HG03521 (cell line): ENCODE measurements around the gene ITPR2.
"Not testable (repeated sequence)": the region's sequence is repeated elsewhere in the genome, so short reads cannot be mapped to it uniquely, and the experiment has no call there.

Experiments
- ATAC-seq: cut with Tn5 transposase; IDR thresholded peaks from one replicate; pipeline ENCODE4 v1.9.1; 2021; ENCODE audit warnings: mild to moderate bottlenecking, moderate library complexity; ENCODE audit not compliant: unreplicated experiment

Gene ITPR2

GRCh38 chr12:26680727-26681455 is 152.1 kb downstream of the ITPR2 start:
- ATAC-seq, result no peak

- no peak for ATAC-seq
These were observed 154.0 kb downstream of the ITPR2 start for GRCh38 chr12:26678697-26679660.

GRCh38 chr12:26671487-26671886 is 161.5 kb downstream of the ITPR2 start:
- not testable (repeated sequence) for ATAC-seq

GRCh38 chr12:26668847-26669246 is 164.1 kb downstream of the ITPR2 start:
- ATAC-seq, result no peak

- ATAC-seq, result no peak
These were observed 164.8 kb downstream of the ITPR2 start for GRCh38 chr12:26668230-26668629.

GRCh38 chr12:26666286-26666685 is 166.7 kb downstream of the ITPR2 start:
- ATAC-seq, result no peak

GRCh38 chr12:26661399-26661798 is 171.6 kb downstream of the ITPR2 start:
- ATAC-seq, result no peak

- ATAC-seq, result no peak
These were observed 173.1 kb downstream of the ITPR2 start for GRCh38 chr12:26659930-26660329.

- no peak for ATAC-seq
These were observed 174.0 kb downstream of the ITPR2 start for GRCh38 chr12:26658991-26659390.

GRCh38 chr12:26654623-26655022 is 178.4 kb downstream of the ITPR2 start:
- no peak for ATAC-seq

- no peak for ATAC-seq
These were observed 181.3 kb downstream of the ITPR2 start for GRCh38 chr12:26651566-26652188.

GRCh38 chr12:26651036-26651435 is 182.0 kb downstream of the ITPR2 start:
- ATAC-seq, result no peak

GRCh38 chr12:26648999-26649398 is 184.0 kb downstream of the ITPR2 start:
- no peak for ATAC-seq

GRCh38 chr12:26648584-26648983 is 184.4 kb downstream of the ITPR2 start:
- ATAC-seq, result no peak

- ATAC-seq, result no peak
These were observed 184.9 kb downstream of the ITPR2 start for GRCh38 chr12:26648066-26648465.

- no peak for ATAC-seq
These were observed 185.9 kb downstream of the ITPR2 start for GRCh38 chr12:26647088-26647487.

GRCh38 chr12:26646571-26646970 is 186.4 kb downstream of the ITPR2 start:
- ATAC-seq, result no peak

- not testable (repeated sequence) for ATAC-seq
These were observed 188.6 kb downstream of the ITPR2 start for GRCh38 chr12:26644376-26644775.

- no peak for ATAC-seq
These were observed 189.3 kb downstream of the ITPR2 start for GRCh38 chr12:26643532-26644315.

- no peak for ATAC-seq
These were observed 190.6 kb downstream of the ITPR2 start for GRCh38 chr12:26642361-26642760.
